Neural cell (in vitro differentiated cells): ENCODE data around the gene EPS8. TPM values are rescaled to one million over a fixed set of nuclear protein-coding genes. Genes with fewer than 3 reads are reported as not detected.

ENCODE experiments used
- H2AFZ ChIP-seq: fragments of 200-600, 300-800 bp; sonication (generic), shearing (Covaris generic); 2 replicates; pipeline ENCODE4 v1.6.0; 2014; ENCODE audit warnings: low read depth, mild to moderate bottlenecking, antibody characterized with exemption, low read length, moderate library complexity
- H3F3A ChIP-seq: fragments of 200-600 bp; shearing (Covaris generic); 2 replicates; pipeline ENCODE4 v1.6.1; 2016; ENCODE audit warnings: mild to moderate bottlenecking, moderate library complexity, mixed read lengths, antibody characterized with exemption, low read length; ENCODE audit not compliant: insufficient read depth, poor library complexity, severe bottlenecking
- H3K27ac ChIP-seq: fragments of 200-600, 300-800 bp; sonication (generic), shearing (Covaris generic); 2 replicates; pipeline ENCODE4 v1.5.1; 2014; ENCODE audit warnings: mild to moderate bottlenecking, low read length, moderate library complexity
- H3K27me3 ChIP-seq: fragments of 300-800, 200-600 bp; sonication (generic), shearing (Covaris generic); 2 replicates; pipeline ENCODE4 v1.6.0; 2014; ENCODE audit warnings: mild to moderate bottlenecking, low read depth, low read length, moderate library complexity; ENCODE audit not compliant: insufficient read depth
- H3K36me3 ChIP-seq: fragments of 300-800, 200-600 bp; sonication (generic), shearing (Covaris generic); 2 replicates; pipeline ENCODE4 v1.5.1; 2014; ENCODE audit warnings: mild to moderate bottlenecking, antibody characterized with exemption, low read length, moderate library complexity; ENCODE audit not compliant: insufficient read depth
- H3K4me2 ChIP-seq: fragments of 300-800, 200-600 bp; sonication (generic), shearing (Covaris generic); 2 replicates; pipeline ENCODE4 v1.6.0; 2014; ENCODE audit warnings: mild to moderate bottlenecking, low read length
- H3K4me3 ChIP-seq: fragments of 300-800, 200-600 bp; sonication (generic), shearing (Covaris generic); 2 replicates; pipeline ENCODE4 v1.5.1; 2014; ENCODE audit warnings: mild to moderate bottlenecking, low read length, moderate library complexity
- H3K79me2 ChIP-seq: fragments of 200-600 bp; shearing (Covaris generic); replicated peaks from 2 replicates; pipeline ENCODE4 v1.6.0; 2014; ENCODE audit warnings: mild to moderate bottlenecking, low read length, moderate library complexity; ENCODE audit not compliant: insufficient read depth
- H3K9ac ChIP-seq: fragments of 300-800, 200-600 bp; sonication (generic), shearing (Covaris generic); 2 replicates; pipeline ENCODE4 v1.6.1; 2016; ENCODE audit warnings: mild to moderate bottlenecking, low read length, mixed read lengths
- H3K9me2 ChIP-seq: fragments of 200-600 bp; shearing (Covaris generic); 2 replicates; pipeline ENCODE4 v1.6.1; 2016; ENCODE audit warnings: mild to moderate bottlenecking, low read length, mixed read lengths; ENCODE audit not compliant: insufficient read depth
- H3K9me3 ChIP-seq: fragments of 200-600, 300-800 bp; sonication (generic), shearing (Covaris generic); 2 replicates; pipeline ENCODE4 v1.6.1; 2016; ENCODE audit warnings: mild to moderate bottlenecking, mixed run types, low read length, moderate library complexity, mixed read lengths
- H4K20me1 ChIP-seq: fragments of 200-600 bp; shearing (Covaris generic); 2 replicates; pipeline ENCODE4 v1.6.1; 2016; ENCODE audit warnings: mild to moderate bottlenecking, mixed run types; ENCODE audit not compliant: insufficient read depth
- CTCF ChIP-seq: fragments of 450-650 bp; IDR thresholded peaks from 2 replicates; pipeline ENCODE4 v1.5.1; 2014; ENCODE audit warnings: antibody characterized with exemption, mild to moderate bottlenecking, moderate library complexity; ENCODE audit not compliant: poor library complexity, severe bottlenecking
- EP300 ChIP-seq: fragments of 450-650 bp; conservative IDR thresholded peaks from 2 replicates; pipeline ENCODE4 v1.6.1; 2014; ENCODE audit warnings: antibody characterized with exemption, mild to moderate bottlenecking, moderate library complexity; ENCODE audit not compliant: poor library complexity, severe bottlenecking
- EZH2 ChIP-seq: fragments of 200-600, 300-800 bp; shearing (Covaris generic), sonication (generic); IDR thresholded peaks from 2 replicates; pipeline ENCODE4 v1.6.1; 2014; ENCODE audit warnings: antibody characterized with exemption, low read length, borderline replicate concordance, mild to moderate bottlenecking; ENCODE audit not compliant: insufficient read depth, poor library complexity, severe bottlenecking
- MXI1 ChIP-seq: fragments of 450-650 bp; conservative IDR thresholded peaks from 2 replicates; pipeline ENCODE4 v1.6.1; 2014; ENCODE audit warnings: antibody characterized with exemption, mild to moderate bottlenecking; ENCODE audit not compliant: poor library complexity, severe bottlenecking
- POLR2AphosphoS5 ChIP-seq: IDR thresholded peaks from 2 replicates; pipeline ENCODE4 v1.6.1; 2012
- RAD21 ChIP-seq: fragments of 450-650 bp; conservative IDR thresholded peaks from 2 replicates; pipeline ENCODE4 v1.6.1; 2014; ENCODE audit warnings: antibody characterized with exemption, mild to moderate bottlenecking, moderate library complexity
- REST ChIP-seq: IDR thresholded peaks from 2 replicates; pipeline ENCODE4 v1.6.1; 2012; ENCODE audit warnings: borderline replicate concordance
- SMC3 ChIP-seq: fragments of 450-650 bp; conservative IDR thresholded peaks from 2 replicates; pipeline ENCODE4 v1.6.1; 2014; ENCODE audit warnings: antibody characterized with exemption, mild to moderate bottlenecking, moderate library complexity; ENCODE audit not compliant: poor library complexity
- TAF1 ChIP-seq: IDR thresholded peaks from 2 replicates; pipeline ENCODE4 v1.6.1; 2012; ENCODE audit warnings: low read depth
- polyA plus RNA-seq: library from polyadenylated mRNA; depleted of rRNA; stranded (reverse); fragments of >200 nt; gene quantifications from 2 replicates; pipeline ENCODE4 v1.2.3, GENCODE V29; 2014

The EPS8 gene
- polyA plus RNA-seq, 1 donor from 2014 or later = 12.2 TPM

GRCh38 chr12:15690320-15690719 lies 98.9 kb downstream of the EPS8 start:
- TF ChIP-seq RAD21 (no peak), POLR2AphosphoS5 (no peak), SMC3 (no peak), TAF1 (no peak), CTCF (no peak), EZH2 (no peak), EP300 (no peak), REST (no peak), MXI1 (no peak)
- Histone ChIP-seq H2AFZ (no peak overlapping the region), H3K9ac (no peak overlapping the region), H3K4me3 (no peak overlapping the region), H3K4me2 (no peak overlapping the region), H3K9me3 (no peaks in the 10 kb centered on the region), H3K27me3 (no peaks in the 10 kb centered on the region), H3F3A (no peaks in the 10 kb centered on the region), H3K9me2 (no peaks in the 10 kb centered on the region), H4K20me1 (no peaks in the 10 kb centered on the region), H3K79me2 (no peaks in the 10 kb centered on the region), H3K36me3 (no peaks in the 10 kb centered on the region), H3K27ac (no peak overlapping the region)

- no peaks in the 10 kb centered on the region for H3K79me2 ChIP-seq
- H3K9me2 ChIP-seq = no peaks in the 10 kb centered on the region
- H3K4me2 ChIP-seq = no peak overlapping the region
Observed at GRCh38 chr12:15689751-15690191, 99.4 kb downstream of the EPS8 start.

More at GRCh38 chr12:15689751-15690191, 99.4 kb downstream of the EPS8 start:
- Histone ChIP-seq H3K27me3 (no peaks in the 10 kb centered on the region), H3K4me3 (no peak overlapping the region), H3K9me3 (no peaks in the 10 kb centered on the region), H3F3A (no peaks in the 10 kb centered on the region), H2AFZ (no peak overlapping the region), H4K20me1 (no peaks in the 10 kb centered on the region), H3K36me3 (no peaks in the 10 kb centered on the region), H3K9ac (no peak overlapping the region), H3K27ac (no peak overlapping the region)
- TF ChIP-seq EZH2 (no peak), MXI1 (no peak), POLR2AphosphoS5 (no peak), REST (no peak), RAD21 (no peak), EP300 (no peak), SMC3 (no peak), TAF1 (no peak), CTCF (no peak)
